Measurements from ENCODE around the gene REL. TPM values are rescaled to one million over a fixed set of nuclear protein-coding genes. Genes with fewer than 3 reads are reported as not detected.

REL gene
- total and polyA plus RNA-seq, 2 of the 13 experiments (the other 11 are each of a cell fraction or from before 2014, with no cell fraction given): 3.7 to 7.0 TPM

DNA sequence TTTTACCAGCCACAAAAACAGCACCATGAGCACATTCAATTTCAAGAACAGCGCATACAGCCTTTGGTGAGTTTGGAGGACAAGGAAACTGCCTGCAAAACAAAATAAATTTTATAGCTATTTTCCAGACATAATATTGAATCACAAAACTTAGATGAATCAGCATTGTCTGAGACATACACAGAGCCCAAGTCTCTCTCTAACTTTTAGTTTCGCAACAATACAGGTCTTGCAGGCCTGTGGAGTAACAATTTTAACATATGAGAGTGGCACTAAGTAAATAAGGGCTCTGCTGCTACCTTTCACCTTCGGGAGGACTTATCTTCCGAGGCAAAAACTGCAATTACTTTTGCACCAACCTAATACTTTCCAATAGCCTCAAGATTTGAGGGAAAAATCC, 80.1 kb downstream of the REL start:
- Histone ChIP-seq H3K4me3 (replicated peaks in 1 of 3; ENCODE audit: insufficient read depth in 1 of 3, low read depth in 2 of 3, low read length in 3 of 3) (no peak overlapping the region), H3K4me2 (ENCODE audit: low read depth, low read length) (no peak overlapping the region), H3K36me3 (replicated peaks in 1 of 2; ENCODE audit: control insufficient read depth in 1 of 2, insufficient read depth in 2 of 2, low read length in 2 of 2) (peaks cover 18 to 75% of the 10 kb centered on the region in 2 experiments), H3K4me1 (ENCODE audit: insufficient read depth, low read length) (no peaks in the 10 kb centered on the region), H3K9me3 (ENCODE audit: low read length) (no peaks in the 10 kb centered on the region), H3K9ac (ENCODE audit: insufficient read depth, low read depth, low read length) (no peak overlapping the region), H3K79me2 (ENCODE audit: insufficient read depth, low read length) (no peaks in the 10 kb centered on the region), H4K20me1 (ENCODE audit: insufficient read depth, low read length) (no peaks in the 10 kb centered on the region), H3K27ac (ENCODE audit: extremely low read length, insufficient read depth, low read length) (no peak overlapping the region), H2AFZ (ENCODE audit: low read length) (no peak overlapping the region), H3K27me3 (ENCODE audit: control insufficient read depth in 1 of 2, insufficient read depth in 2 of 2, low read length in 2 of 2) (no peaks in the 10 kb centered on the region)
- WGBS (ENCODE audit: low lambda C conversion rate): 82% methylated on average over 4 of the region's 4 CpGs
- ChIA-PET POLR2A (no interaction called here), CTCF (ENCODE audit: low intra/inter-chr PET ratio, low total read pairs) (no interaction called here)
- no peak for DNase-seq (ENCODE audit: low spot score)
- no peak for ATAC-seq
- in situ Hi-C loops (cut with HindIII; ENCODE audit: extremely low pct_ligation_motif_present, low pct_unique_long_range_greater_than_20kb) (no loop called here), intact Hi-C loops (cut with micrococcal nuclease; ENCODE audit: unreplicated experiment) (no loop called here)
- FAIRE-seq: no peak
- TF ChIP-seq ZNF44 (CRISPR knock-in tag; IDR thresholded peaks at IDR 0.05) (no peak), FOXA1 (IDR thresholded peaks at IDR 0.05) (no peak), FOXA1 (CRISPR knock-in tag; IDR thresholded peaks at IDR 0.05) (0 out of 2 replicates have a peak, but pooled peaks have one; percentile 11), CEBPB (IDR thresholded peaks at IDR 0.05; ENCODE audit: borderline replicate concordance, low read depth, low read length) (peak; percentile 83)
- BruUV-seq (replicated peaks): no TSS peak

DNA sequence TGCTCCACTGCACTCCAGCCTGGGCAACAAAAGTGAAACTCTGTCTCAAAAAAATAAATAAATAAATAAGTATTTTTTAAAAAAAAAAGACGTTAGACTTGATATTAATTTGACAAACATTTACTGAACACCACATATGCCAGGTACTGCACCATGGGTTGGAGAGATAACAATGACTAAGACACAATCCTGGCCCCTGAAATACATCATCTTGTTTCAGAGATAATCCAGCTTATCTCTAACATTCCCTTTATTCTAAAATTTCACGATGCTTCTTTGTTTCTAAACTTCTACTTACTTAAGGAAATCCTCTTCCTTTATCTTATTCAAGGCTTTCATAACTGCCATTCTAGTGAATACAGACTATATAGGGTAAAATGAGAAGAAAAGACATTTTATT, 81.2 kb downstream of the REL start:
- FAIRE-seq: no peak
- WGBS (ENCODE audit: low lambda C conversion rate): 94% methylated on average over 2 of the region's 2 CpGs
- CTCF ChIA-PET (ENCODE audit: low intra/inter-chr PET ratio, low total read pairs): no interaction called here
- no peak for TF ChIP-seq ZNF556 (CRISPR knock-in tag; IDR thresholded peaks at IDR 0.05; ENCODE audit: borderline replicate concordance)
- TF ChIP-seq ZNF121 (CRISPR knock-in tag; IDR thresholded peaks at IDR 0.05): no peak
- TF ChIP-seq ZEB1 (IDR thresholded peaks at IDR 0.05; ENCODE audit: insufficient replicate concordance, low read depth): no peak
- TF ChIP-seq, protein P1, sequence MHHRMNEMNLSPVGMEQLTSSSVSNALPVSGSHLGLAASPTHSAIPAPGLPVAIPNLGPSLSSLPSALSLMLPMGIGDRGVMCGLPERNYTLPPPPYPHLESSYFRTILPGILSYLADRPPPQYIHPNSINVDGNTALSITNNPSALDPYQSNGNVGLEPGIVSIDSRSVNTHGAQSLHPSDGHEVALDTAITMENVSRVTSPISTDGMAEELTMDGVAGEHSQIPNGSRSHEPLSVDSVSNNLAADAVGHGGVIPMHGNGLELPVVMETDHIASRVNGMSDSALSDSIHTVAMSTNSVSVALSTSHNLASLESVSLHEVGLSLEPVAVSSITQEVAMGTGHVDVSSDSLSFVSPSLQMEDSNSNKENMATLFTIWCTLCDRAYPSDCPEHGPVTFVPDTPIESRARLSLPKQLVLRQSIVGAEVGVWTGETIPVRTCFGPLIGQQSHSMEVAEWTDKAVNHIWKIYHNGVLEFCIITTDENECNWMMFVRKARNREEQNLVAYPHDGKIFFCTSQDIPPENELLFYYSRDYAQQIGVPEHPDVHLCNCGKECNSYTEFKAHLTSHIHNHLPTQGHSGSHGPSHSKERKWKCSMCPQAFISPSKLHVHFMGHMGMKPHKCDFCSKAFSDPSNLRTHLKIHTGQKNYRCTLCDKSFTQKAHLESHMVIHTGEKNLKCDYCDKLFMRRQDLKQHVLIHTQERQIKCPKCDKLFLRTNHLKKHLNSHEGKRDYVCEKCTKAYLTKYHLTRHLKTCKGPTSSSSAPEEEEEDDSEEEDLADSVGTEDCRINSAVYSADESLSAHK (CRISPR knock-in tag; IDR thresholded peaks at IDR 0.05; ENCODE audit: borderline replicate concordance): no peak
- TF ChIP-seq ZNF557 (CRISPR knock-in tag; IDR thresholded peaks at IDR 0.05): no peak
- no peak for TF ChIP-seq HDAC6 (IDR thresholded peaks at IDR 0.05; ENCODE audit: low read depth, low read length)
- TF ChIP-seq ZNF430 (CRISPR knock-in tag; IDR thresholded peaks at IDR 0.05): no peak
- TF ChIP-seq, protein P2, sequence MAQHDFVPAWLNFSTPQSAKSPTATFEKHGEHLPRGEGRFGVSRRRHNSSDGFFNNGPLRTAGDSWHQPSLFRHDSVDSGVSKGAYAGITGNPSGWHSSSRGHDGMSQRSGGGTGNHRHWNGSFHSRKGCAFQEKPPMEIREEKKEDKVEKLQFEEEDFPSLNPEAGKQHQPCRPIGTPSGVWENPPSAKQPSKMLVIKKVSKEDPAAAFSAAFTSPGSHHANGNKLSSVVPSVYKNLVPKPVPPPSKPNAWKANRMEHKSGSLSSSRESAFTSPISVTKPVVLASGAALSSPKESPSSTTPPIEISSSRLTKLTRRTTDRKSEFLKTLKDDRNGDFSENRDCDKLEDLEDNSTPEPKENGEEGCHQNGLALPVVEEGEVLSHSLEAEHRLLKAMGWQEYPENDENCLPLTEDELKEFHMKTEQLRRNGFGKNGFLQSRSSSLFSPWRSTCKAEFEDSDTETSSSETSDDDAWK (CRISPR knock-in tag; IDR thresholded peaks at IDR 0.05): no peak
- TF ChIP-seq, protein P3, sequence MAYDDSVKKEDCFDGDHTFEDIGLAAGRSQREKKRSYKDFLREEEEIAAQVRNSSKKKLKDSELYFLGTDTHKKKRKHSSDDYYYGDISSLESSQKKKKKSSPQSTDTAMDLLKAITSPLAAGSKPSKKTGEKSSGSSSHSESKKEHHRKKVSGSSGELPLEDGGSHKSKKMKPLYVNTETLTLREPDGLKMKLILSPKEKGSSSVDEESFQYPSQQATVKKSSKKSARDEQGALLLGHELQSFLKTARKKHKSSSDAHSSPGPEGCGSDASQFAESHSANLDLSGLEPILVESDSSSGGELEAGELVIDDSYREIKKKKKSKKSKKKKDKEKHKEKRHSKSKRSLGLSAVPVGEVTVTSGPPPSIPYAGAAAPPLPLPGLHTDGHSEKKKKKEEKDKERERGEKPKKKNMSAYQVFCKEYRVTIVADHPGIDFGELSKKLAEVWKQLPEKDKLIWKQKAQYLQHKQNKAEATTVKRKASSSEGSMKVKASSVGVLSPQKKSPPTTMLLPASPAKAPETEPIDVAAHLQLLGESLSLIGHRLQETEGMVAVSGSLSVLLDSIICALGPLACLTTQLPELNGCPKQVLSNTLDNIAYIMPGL (CRISPR knock-in tag; IDR thresholded peaks at IDR 0.05; ENCODE audit: borderline replicate concordance in 1 of 2, low read depth in 1 of 2): no peak
- TF ChIP-seq CHD4 (IDR thresholded peaks at IDR 0.05; ENCODE audit: borderline replicate concordance, low read length): no peak
- no peak for TF ChIP-seq SKI (IDR thresholded peaks at IDR 0.05; ENCODE audit: partially characterized antibody)

More for the DNA sequence above, 81.2 kb downstream of the REL start:
- intact Hi-C loops (cut with micrococcal nuclease; ENCODE audit: unreplicated experiment) (no loop called here), in situ Hi-C loops (cut with HindIII; ENCODE audit: extremely low pct_ligation_motif_present, low pct_unique_long_range_greater_than_20kb) (no loop called here)
- no peak for ATAC-seq
- Histone ChIP-seq H3K79me2 (ENCODE audit: insufficient read depth, low read length) (no peaks in the 10 kb centered on the region), H3K9me3 (ENCODE audit: low read length) (no peaks in the 10 kb centered on the region), H3K27ac (ENCODE audit: extremely low read length, insufficient read depth, low read length) (no peak overlapping the region), H3K4me3 (replicated peaks in 1 of 3; ENCODE audit: insufficient read depth in 1 of 3, low read depth in 2 of 3, low read length in 3 of 3) (no peak overlapping the region), H3K9ac (ENCODE audit: insufficient read depth, low read depth, low read length) (no peak overlapping the region), H3K27me3 (ENCODE audit: control insufficient read depth in 1 of 2, insufficient read depth in 2 of 2, low read length in 2 of 2) (no peaks in the 10 kb centered on the region), H3K4me1 (ENCODE audit: insufficient read depth, low read length) (no peaks in the 10 kb centered on the region), H3K4me2 (ENCODE audit: low read depth, low read length) (no peak overlapping the region), H3K36me3 (replicated peaks in 1 of 2; ENCODE audit: control insufficient read depth in 1 of 2, insufficient read depth in 2 of 2, low read length in 2 of 2) (peaks cover 15 to 80% of the 10 kb centered on the region in 2 experiments), H4K20me1 (ENCODE audit: insufficient read depth, low read length) (no peaks in the 10 kb centered on the region), H2AFZ (ENCODE audit: low read length) (no peak overlapping the region)
- BruUV-seq (replicated peaks): no TSS peak
- DNase-seq (ENCODE audit: low spot score): no peak
- POLR2A ChIA-PET: no interaction called here
